Endothelial cell of umbilical vein (primary cell): ENCODE data around the gene IL9R.

Experiments used
- TF ChIP-seq, protein P1 (sequence below), 2 donors: IDR thresholded peaks; 1 replicate in 1 of 2; 2 replicates in 1 of 2; pipeline ENCODE4 v1.5.1; 2011; ENCODE audit warnings: low read length in 2 of 2, mild to moderate bottlenecking in 2 of 2, moderate library complexity in 2 of 2, control low read depth in 1 of 2, inconsistent platforms in 1 of 2, low read depth in 1 of 2; ENCODE audit not compliant: insufficient read depth in 1 of 2; ENCODE audit errors: extremely low read depth in 1 of 2
- TF ChIP-seq, protein P2 (sequence below): IDR thresholded peaks from 2 replicates; pipeline ENCODE4 v1.6.1; 2011; ENCODE audit not compliant: insufficient read depth, insufficient read length

DNA sequence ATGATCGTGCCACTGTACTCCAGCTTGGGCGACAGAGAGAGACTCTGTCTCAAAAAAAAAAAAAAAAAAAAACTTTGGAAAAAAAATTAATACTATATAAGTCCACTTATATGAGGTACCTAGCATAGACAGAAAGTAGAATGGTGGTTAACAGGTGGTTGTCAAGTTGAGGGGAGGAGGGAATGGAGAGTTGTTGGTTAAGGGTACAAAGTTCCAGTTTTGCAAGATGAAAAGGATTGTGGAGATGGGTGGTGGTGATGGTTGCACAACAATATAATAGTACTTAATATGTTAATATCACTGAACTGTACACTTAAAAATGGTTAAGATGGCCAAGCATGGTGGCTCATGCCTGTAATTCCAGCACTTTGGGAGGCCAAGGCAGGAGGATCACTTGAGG lies 4.1 kb upstream of the IL9R start:
- TF ChIP-seq, protein P1, sequence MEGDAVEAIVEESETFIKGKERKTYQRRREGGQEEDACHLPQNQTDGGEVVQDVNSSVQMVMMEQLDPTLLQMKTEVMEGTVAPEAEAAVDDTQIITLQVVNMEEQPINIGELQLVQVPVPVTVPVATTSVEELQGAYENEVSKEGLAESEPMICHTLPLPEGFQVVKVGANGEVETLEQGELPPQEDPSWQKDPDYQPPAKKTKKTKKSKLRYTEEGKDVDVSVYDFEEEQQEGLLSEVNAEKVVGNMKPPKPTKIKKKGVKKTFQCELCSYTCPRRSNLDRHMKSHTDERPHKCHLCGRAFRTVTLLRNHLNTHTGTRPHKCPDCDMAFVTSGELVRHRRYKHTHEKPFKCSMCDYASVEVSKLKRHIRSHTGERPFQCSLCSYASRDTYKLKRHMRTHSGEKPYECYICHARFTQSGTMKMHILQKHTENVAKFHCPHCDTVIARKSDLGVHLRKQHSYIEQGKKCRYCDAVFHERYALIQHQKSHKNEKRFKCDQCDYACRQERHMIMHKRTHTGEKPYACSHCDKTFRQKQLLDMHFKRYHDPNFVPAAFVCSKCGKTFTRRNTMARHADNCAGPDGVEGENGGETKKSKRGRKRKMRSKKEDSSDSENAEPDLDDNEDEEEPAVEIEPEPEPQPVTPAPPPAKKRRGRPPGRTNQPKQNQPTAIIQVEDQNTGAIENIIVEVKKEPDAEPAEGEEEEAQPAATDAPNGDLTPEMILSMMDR (IDR thresholded peaks at IDR 0.05; ENCODE audit: extremely low read depth in 1 of 2, insufficient read depth in 1 of 2, low read depth in 1 of 2, low read length in 2 of 2), result no peak
- TF ChIP-seq, protein P2, sequence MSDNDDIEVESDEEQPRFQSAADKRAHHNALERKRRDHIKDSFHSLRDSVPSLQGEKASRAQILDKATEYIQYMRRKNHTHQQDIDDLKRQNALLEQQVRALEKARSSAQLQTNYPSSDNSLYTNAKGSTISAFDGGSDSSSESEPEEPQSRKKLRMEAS, result no peak
